ENCODE results near the gene LHX4.

LHX4 gene

DNA sequence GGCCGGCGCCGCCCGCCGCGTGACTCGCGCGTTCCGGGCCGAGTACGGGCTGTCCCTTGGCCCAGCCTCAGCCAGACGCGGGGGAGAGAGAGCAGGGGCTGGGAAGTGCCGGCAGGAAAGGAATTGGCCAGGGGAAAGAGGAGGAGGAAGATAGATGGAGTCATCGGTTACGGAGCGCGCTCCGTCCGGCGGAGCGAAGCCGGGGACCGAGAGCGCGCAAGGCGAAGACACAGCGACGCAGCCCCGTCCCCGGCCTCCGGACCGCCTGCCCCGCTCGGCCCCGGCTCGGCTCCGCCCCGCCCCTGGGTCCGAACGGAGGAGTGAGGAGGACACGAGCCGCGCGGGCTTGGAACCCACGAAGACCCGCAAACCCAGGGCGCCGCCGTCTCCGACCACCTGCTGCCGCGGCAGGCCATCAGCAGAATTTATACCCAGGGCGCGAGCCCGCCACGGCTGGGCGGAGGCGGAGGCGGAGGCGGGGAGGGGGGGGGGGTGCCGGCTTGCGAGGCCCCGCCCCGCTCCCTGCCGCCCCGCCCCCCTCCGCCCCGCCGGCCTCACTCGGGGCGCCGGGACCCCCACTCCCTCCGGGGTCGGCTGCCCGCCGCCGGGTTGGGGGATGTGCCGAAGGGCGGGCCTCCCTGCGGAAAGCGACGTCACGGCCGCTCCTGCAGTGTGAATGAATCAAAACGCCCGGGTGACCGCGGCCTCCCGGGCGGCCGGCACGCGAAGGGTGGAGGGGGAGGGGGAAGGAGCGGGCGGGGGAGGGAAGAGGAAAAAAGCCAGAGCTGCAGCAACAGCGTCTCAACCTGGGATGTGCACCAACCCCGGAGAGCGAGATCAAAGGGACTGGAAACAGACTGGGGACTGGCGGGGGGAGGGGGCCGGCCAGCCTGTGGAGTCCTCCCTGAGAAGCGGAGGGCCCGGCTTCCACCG lies at the start of gene LHX4:
LHX4 (plus strand) TSS at position 782 of the 933 bp plus-strand sequence. CDS start 266 bp downstream, outside the sequence.
- DNase-seq = peak; percentile 69

DNA sequence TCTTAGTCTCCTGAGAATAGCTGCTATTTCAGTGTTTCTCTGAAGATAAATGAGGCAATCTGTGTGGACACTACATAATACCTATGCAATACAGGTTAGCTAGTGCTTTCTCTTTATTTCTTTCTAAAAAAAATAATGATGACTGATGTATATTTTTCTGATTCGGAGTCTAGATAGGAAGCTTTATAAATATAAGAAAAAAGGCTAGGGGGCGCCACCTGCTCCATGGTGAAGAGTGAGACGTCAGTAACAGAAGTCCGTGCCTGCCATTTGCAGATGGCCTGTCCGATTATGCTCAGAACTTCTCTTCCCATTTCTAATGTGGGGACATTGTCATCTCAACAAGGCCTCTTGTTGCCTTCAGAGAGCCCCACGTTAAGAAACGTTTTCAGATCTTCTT lies 49.0 kb upstream of the LHX4 start:
- no peak for DNase-seq

- DNase-seq = no peak
Measured at GRCh38 chr1:180181996-180182642, 47.9 kb upstream of the LHX4 start.

DNA sequence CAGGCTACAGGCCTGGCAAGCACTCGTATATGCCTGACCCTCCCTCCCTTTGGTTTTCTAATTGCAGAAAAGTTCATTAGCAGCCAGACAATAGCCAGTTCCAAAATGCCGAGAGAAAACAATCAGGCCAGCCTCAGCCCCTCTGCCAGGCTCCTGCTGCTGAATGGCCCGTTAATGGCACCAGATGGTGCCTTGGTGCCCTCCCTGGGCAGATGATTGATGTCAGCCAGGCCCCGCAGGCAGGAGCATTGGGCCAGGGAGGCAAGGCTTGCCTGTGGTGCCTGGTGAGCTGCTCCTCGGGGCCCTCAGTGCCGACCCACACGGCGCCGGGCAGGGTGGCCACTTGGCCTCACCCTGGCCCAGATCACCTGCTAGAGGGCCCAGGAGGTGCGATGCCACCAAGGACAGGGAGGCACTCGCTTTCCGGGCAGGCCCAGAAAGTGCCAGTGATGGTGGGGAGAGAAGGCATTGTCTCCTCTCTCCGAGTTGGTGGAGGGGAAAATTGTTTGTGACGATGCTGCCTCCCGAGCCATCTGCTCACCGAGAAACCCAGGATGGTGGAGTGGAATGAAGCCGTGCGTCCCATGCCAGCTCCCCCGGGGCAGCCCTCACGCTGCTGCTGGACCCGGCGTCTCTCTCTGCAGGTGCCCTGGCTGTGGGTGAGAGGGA lies 47.3 kb upstream of the LHX4 start:
- no peak for DNase-seq

- DNase-seq = no peak
Measured at GRCh38 chr1:180183426-180183825, 46.6 kb upstream of the LHX4 start.

GRCh38 chr1:180184041-180184440 lies 46.0 kb upstream of the LHX4 start:
- no peak for DNase-seq

DNA sequence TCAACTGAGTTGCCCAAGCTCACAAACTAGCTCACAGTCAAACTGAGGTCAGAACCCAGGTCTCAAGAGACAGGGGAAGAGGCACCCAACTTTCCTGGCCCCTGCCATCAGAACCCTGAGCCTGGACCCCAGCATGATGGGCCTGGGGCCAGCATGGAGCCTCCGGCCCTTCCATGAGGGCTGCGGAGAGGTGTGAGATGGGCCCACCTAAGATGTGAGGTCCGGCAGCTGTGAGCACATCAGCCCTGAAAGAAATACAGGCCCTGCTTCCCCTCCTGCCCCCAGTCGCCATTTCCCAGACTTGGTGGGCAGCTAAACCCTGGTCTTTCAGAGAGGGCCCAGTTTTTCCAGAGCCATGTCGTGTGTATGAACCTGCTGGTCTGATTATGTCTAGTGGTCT lies 44.8 kb upstream of the LHX4 start:
- DNase-seq = no peak

- DNase-seq = no peak
Measured at GRCh38 chr1:180185971-180186645, 44.0 kb upstream of the LHX4 start.

GRCh38 chr1:180186831-180187230 lies 43.2 kb upstream of the LHX4 start:
- DNase-seq = no peak

DNA sequence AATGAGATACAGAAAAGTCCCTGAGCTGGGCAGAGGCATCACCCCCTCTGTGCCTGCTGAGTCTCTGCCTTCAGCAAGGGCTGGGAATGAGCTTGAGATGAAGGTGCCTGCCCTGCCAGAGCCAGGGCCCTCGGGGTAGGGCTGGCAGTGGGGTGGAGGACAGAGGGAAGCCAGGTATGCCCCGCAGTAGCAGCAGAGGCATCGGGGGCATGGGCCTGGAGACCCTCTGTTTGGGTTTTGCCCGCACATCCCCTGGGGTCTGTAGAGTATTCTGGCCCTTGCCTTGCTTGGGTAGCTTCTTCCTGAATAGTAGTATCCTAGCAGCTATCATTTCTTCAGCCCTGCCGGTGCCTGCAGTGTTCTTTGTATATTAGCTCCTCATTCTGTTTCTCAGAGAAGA lies 42.4 kb upstream of the LHX4 start:
- no peak for DNase-seq

GRCh38 chr1:180188091-180188506 lies 42.0 kb upstream of the LHX4 start:
- peak; percentile 54 for DNase-seq

DNA sequence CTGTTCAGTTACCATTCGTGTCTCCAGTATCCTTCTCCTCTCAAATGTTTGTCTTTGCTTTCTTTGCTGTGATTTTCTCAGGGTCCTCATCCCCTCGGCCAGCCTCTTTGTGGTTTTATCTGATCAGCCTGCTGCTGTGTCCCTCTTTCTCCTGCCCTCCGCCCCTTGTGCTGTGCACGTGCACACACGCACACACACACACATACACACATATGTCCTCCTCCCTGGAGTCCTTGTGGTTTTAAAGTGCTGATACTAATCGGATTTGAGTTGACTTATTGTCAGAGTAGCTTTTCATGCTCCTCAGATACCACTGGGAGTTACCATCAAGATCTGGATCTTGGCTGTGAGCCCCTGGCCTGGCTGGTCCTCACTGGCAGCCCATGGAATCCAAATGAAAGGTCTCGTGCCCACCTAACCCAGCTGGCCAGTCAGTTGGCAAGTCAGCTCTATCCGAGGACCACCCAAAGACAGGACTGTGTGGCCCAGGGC lies 41.3 kb upstream of the LHX4 start:
- no peak for DNase-seq

DNA sequence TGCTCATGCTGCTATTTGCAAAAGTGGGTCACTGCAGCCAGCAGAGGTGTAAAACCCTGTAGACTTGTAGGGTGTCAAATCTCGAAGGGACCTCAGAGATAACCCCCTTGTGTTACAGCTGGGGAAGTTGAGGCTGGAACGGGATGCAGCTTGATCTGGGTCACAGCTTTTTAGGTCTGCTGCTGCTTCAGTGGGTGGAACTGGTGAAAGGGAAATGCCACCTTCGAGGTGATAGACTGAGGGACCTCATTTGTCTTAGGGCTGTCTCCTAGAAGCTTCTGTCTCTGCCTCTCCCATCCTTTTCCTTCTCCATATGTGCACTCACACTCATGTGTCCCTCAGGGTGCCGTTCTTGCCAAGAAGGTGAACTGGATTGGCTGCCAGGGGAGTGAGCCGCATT lies 40.0 kb upstream of the LHX4 start:
- no peak for DNase-seq

- DNase-seq = no peak
Measured at GRCh38 chr1:180192172-180192571, 37.9 kb upstream of the LHX4 start.

GRCh38 chr1:180193141-180194047 lies 36.7 kb upstream of the LHX4 start:
- no peak for DNase-seq

DNA sequence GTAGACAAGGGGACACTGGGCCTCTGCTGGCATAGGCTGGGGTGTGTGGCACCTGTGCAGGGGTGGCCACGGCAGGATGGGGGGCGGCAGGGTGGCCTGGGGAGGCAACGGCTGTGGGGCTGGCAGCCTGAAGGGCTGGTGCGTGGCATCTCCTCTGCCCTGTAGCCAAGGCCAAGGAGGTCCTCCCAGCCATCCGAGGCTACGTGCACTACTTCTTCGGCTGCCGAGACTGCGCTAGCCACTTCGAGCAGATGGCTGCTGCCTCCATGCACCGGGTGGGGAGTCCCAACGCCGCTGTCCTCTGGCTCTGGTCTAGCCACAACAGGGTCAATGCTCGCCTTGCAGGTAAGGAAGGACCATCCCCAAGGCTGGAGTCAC lies 36.0 kb upstream of the LHX4 start:
- DNase-seq = no peak

GRCh38 chr1:180194546-180195207 lies 35.4 kb upstream of the LHX4 start:
- DNase-seq = no peak

GRCh38 chr1:180195401-180195800 lies 34.7 kb upstream of the LHX4 start:
- no peak for DNase-seq

- no peak for DNase-seq
Measured at GRCh38 chr1:180195916-180196315, 34.1 kb upstream of the LHX4 start.

- no peak for DNase-seq
Measured at GRCh38 chr1:180196436-180197003, 33.5 kb upstream of the LHX4 start.

GRCh38 chr1:180197231-180197630 lies 32.8 kb upstream of the LHX4 start:
- no peak for DNase-seq

Data from NCI-H226 (cell line).